BLaER1 treated with 17β-estradiol and CSF1 and Interleukin-3, amounts not matched to agents 10 nM and 100 nM (cell line): ENCODE results near the gene ARVCF.

Experiments used
- H3K27ac ChIP-seq, 11 experiments: shearing (Covaris generic); formaldehyde crosslinking; 2 replicates each; pipeline ENCODE4 v1.8.1; 2022
- H3K27me3 ChIP-seq, 11 experiments: shearing (Covaris generic); formaldehyde crosslinking; 2 replicates each; pipeline ENCODE4 v1.8.1; 2022
- H3K36me3 ChIP-seq, 11 experiments: shearing (Covaris generic); formaldehyde crosslinking; 2 replicates each; pipeline ENCODE4 v1.8.1; 2022
- H3K4me1 ChIP-seq, 10 experiments: shearing (Covaris generic); formaldehyde crosslinking; 2 replicates each; pipeline ENCODE4 v1.8.1; 2022
- H3K4me2 ChIP-seq, 11 experiments: shearing (Covaris generic); formaldehyde crosslinking; 2 replicates each; pipeline ENCODE4 v1.8.1; 2022
- H3K4me3 ChIP-seq, 10 experiments: shearing (Covaris generic); formaldehyde crosslinking; 2 replicates each; pipeline ENCODE4 v1.8.1; 2022
- H3K9ac ChIP-seq, 11 experiments: shearing (Covaris generic); formaldehyde crosslinking; 2 replicates each; pipeline ENCODE4 v1.8.1; 2022
- H3K9me3 ChIP-seq, 11 experiments: shearing (Covaris generic); formaldehyde crosslinking; replicated peaks in 1 of 11; 2 replicates each; pipeline ENCODE4 v1.8.1; 2022
- H4K20me1 ChIP-seq, 11 experiments: shearing (Covaris generic); formaldehyde crosslinking; 2 replicates each; pipeline ENCODE4 v1.8.1; 2022
- Cebpa-rat ChIP-seq, 11 experiments: shearing (Covaris generic); IDR thresholded peaks; 2 replicates each; pipeline ENCODE4 v1.8.1; 2022

ARVCF gene

GRCh38 chr22:20000246-20001081, 16.2 kb downstream of the ARVCF start:
- Histone ChIP-seq H3K4me1 (peaks cover 41 to 78% (median 73%) of the 10 kb centered on the region in 10 experiments), H3K27me3 (peaks cover 0 to 15% (median 0%) of the 10 kb centered on the region in 11 experiments; a peak in 2 of 22 replicates), H3K9me3 (peaks cover 16 to 27% (median 21%) of the 10 kb centered on the region in 11 experiments), H3K36me3 (peaks cover 0 to 12% (median 0%) of the 10 kb centered on the region in 11 experiments; a peak in 3 of 22 replicates), H3K4me2 (peak overlapping the region; percentile 55 to 93 (median 76)), H3K27ac (peak overlapping the region in 2 of 11 experiments; percentile 28 to 35; a peak in 3 of 22 replicates), H3K9ac (peak overlapping the region in 3 of 11 experiments; percentile 32 to 49 (median 44); a peak in 3 of 22 replicates), H3K4me3 (no peak overlapping the region), H4K20me1 (peaks cover 0 to 11% (median 0%) of the 10 kb centered on the region in 11 experiments; a peak in 5 of 22 replicates)
- no peak for TF ChIP-seq Cebpa-rat (IDR thresholded peaks at IDR 0.05)

- Histone ChIP-seq H3K27me3 (peaks cover 0 to 15% (median 0%) of the 10 kb centered on the region in 11 experiments; a peak in 2 of 22 replicates), H3K4me1 (peaks cover 37 to 85% (median 80%) of the 10 kb centered on the region in 10 experiments), H3K36me3 (peaks cover 0 to 7% (median 0%) of the 10 kb centered on the region in 11 experiments; a peak in 3 of 22 replicates), H3K4me2 (peak overlapping the region; percentile 5 to 93 (median 75); a peak in 20 of 22 replicates), H3K4me3 (no peak overlapping the region), H3K27ac (no peak overlapping the region), H3K9ac (peak overlapping the region in 3 of 11 experiments; percentile 2 to 23 (median 2); a peak in 3 of 22 replicates), H4K20me1 (peaks cover 0 to 11% (median 0%) of the 10 kb centered on the region in 11 experiments; a peak in 5 of 22 replicates), H3K9me3 (peaks cover 11 to 21% (median 13%) of the 10 kb centered on the region in 11 experiments)
- TF ChIP-seq Cebpa-rat (IDR thresholded peaks at IDR 0.05): no peak
These were observed 17.4 kb downstream of the ARVCF start for GRCh38 chr22:19998991-19999820.

GRCh38 chr22:19998232-19998951, 18.2 kb downstream of the ARVCF start:
- peak overlapping the region; percentile 5 to 84 (median 75) for H3K4me2 ChIP-seq

GRCh38 chr22:19997561-19998231, 18.9 kb downstream of the ARVCF start:
- H3K27ac ChIP-seq: no peak overlapping the region
- H3K9ac ChIP-seq: peak overlapping the region in 4 of 11 experiments; percentile 2 to 53 (median 32); a peak in 3 of 22 replicates
- H3K4me1 ChIP-seq: peaks cover 37 to 91% (median 81%) of the 10 kb centered on the region in 10 experiments
- no peaks in the 10 kb centered on the region for H3K36me3 ChIP-seq
- H4K20me1 ChIP-seq: peaks cover 0 to 11% (median 0%) of the 10 kb centered on the region in 11 experiments; a peak in 5 of 22 replicates
- peaks cover 0 to 15% (median 0%) of the 10 kb centered on the region in 11 experiments; a peak in 2 of 22 replicates for H3K27me3 ChIP-seq
- peaks cover 0 to 6% (median 0%) of the 10 kb centered on the region in 11 experiments; a peak in 4 of 22 replicates for H3K9me3 ChIP-seq
- TF ChIP-seq Cebpa-rat (IDR thresholded peaks at IDR 0.05): no peak
- H3K4me3 ChIP-seq: no peak overlapping the region
- H3K4me2 ChIP-seq: peak overlapping the region; percentile 5 to 84 (median 75); a peak in 20 of 22 replicates

More at GRCh38 chr22:19998232-19998951, 18.2 kb downstream of the ARVCF start:
- Histone ChIP-seq H3K27ac (no peak overlapping the region), H3K9me3 (peaks cover 4 to 13% (median 5%) of the 10 kb centered on the region in 11 experiments; a peak in 20 of 22 replicates), H3K27me3 (peaks cover 0 to 15% (median 0%) of the 10 kb centered on the region in 11 experiments; a peak in 2 of 22 replicates), H4K20me1 (peaks cover 0 to 11% (median 0%) of the 10 kb centered on the region in 11 experiments; a peak in 5 of 22 replicates), H3K36me3 (0 out of 22 replicates have a peak, but pooled peaks cover 0 to 4% (median 0%) of the 10 kb centered on the region in 11 experiments), H3K9ac (peak overlapping the region in 7 of 11 experiments; percentile 2 to 53 (median 23); a peak in 5 of 22 replicates), H3K4me3 (no peak overlapping the region; a peak in 1 of 20 replicates), H3K4me1 (peaks cover 37 to 88% (median 80%) of the 10 kb centered on the region in 10 experiments)
- TF ChIP-seq Cebpa-rat (IDR thresholded peaks at IDR 0.05): no peak

- Histone ChIP-seq H3K4me2 (peak overlapping the region; percentile 28 to 84 (median 75); a peak in 20 of 22 replicates), H3K9me3 (no peaks in the 10 kb centered on the region), H3K4me1 (peaks cover 32 to 91% (median 81%) of the 10 kb centered on the region in 10 experiments), H3K4me3 (no peak overlapping the region), H3K27ac (no peak overlapping the region), H3K9ac (no peak overlapping the region; a peak in 1 of 22 replicates), H4K20me1 (peaks cover 0 to 11% (median 0%) of the 10 kb centered on the region in 11 experiments; a peak in 5 of 22 replicates), H3K27me3 (peaks cover 0 to 9% (median 0%) of the 10 kb centered on the region in 11 experiments; a peak in 2 of 22 replicates), H3K36me3 (no peaks in the 10 kb centered on the region)
- no peak for TF ChIP-seq Cebpa-rat (IDR thresholded peaks at IDR 0.05)
These were observed 19.8 kb downstream of the ARVCF start for GRCh38 chr22:19996694-19997384.

GRCh38 chr22:19995611-19996339, 20.8 kb downstream of the ARVCF start:
- Histone ChIP-seq H3K36me3 (no peaks in the 10 kb centered on the region), H3K9me3 (no peaks in the 10 kb centered on the region), H3K27ac (peak overlapping the region in 2 of 11 experiments; percentile 27 to 31; a peak in 2 of 22 replicates), H3K27me3 (peaks cover 0 to 9% (median 0%) of the 10 kb centered on the region in 11 experiments; a peak in 1 of 22 replicates), H3K4me2 (peak overlapping the region; percentile 23 to 84 (median 75)), H4K20me1 (peaks cover 0 to 19% (median 0%) of the 10 kb centered on the region in 11 experiments; a peak in 4 of 22 replicates), H3K4me1 (peaks cover 22 to 88% (median 79%) of the 10 kb centered on the region in 10 experiments), H3K4me3 (no peak overlapping the region), H3K9ac (0 out of 22 replicates have a peak overlapping the region, but pooled peaks of 1 of the 11 experiments have one; percentile 7)
- no peak for TF ChIP-seq Cebpa-rat (IDR thresholded peaks at IDR 0.05)
